A673 (cell line): Measurements from ENCODE around the gene GALNTL6. TPM values are rescaled to one million over a fixed set of nuclear protein-coding genes. Genes with fewer than 3 reads are reported as not detected.

Experiments
- BruUV-seq: library from RNA; stranded (reverse); fragments of 400-500 nt; replicated peaks from 2 replicates; lab custom pipeline; 2021; lab: Mats Ljungman, UMichigan
- CTCF ChIA-PET: fragments of 300-600 bp; sonication (Branson Sonifier 250); formaldehyde crosslinking; loops from one replicate; lab custom pipeline; 2022; ENCODE audit warnings: antibody characterized with exemption; lab: Charles Lee
- POLR2A ChIA-PET: fragments of 300-600 bp; sonication (Branson Sonifier 250); formaldehyde crosslinking; loops from one replicate; lab custom pipeline; 2022; ENCODE audit warnings: antibody characterized with exemption; ENCODE audit not compliant: low non-redundant PET; lab: Charles Lee
- DNase-seq: peaks from one replicate; pipeline ENCODE4 v3.0.0-alpha.2; 2015; ENCODE audit warnings: low spot score
- H3K27ac ChIP-seq: fragments of 200-600 bp; sonication (generic); 2 replicates; pipeline ENCODE4 v1.5.1; 2016; ENCODE audit warnings: mixed run types, low read depth, mild to moderate bottlenecking, mixed read lengths, antibody characterized with exemption, low read length; ENCODE audit not compliant: poor library complexity, severe bottlenecking
- H3K27me3 ChIP-seq: fragments of 200-600 bp; sonication (generic); replicated peaks from 2 replicates; pipeline ENCODE4 v1.6.1; 2017; ENCODE audit warnings: mixed run types, low read depth, mild to moderate bottlenecking, mixed read lengths, antibody characterized with exemption, low read length; ENCODE audit not compliant: insufficient read depth, poor library complexity
- H3K36me3 ChIP-seq: fragments of 200-600 bp; sonication (generic); 2 replicates; pipeline ENCODE4 v1.6.1; 2016; ENCODE audit warnings: mixed run types, mild to moderate bottlenecking, mixed read lengths, antibody characterized with exemption, low read length; ENCODE audit not compliant: insufficient read depth, poor library complexity, severe bottlenecking
- H3K4me1 ChIP-seq: fragments of 200-600 bp; sonication (generic); 2 replicates; pipeline ENCODE4 v1.6.1; 2017; ENCODE audit warnings: mixed run types, mild to moderate bottlenecking, mixed read lengths, antibody characterized with exemption, low read length; ENCODE audit not compliant: insufficient read depth, poor library complexity, severe bottlenecking
- H3K4me3 ChIP-seq: fragments of 200-600 bp; sonication (generic); 2 replicates; pipeline ENCODE4 v1.5.1; 2016; ENCODE audit warnings: low read depth, mixed run types, mild to moderate bottlenecking, mixed read lengths, low read length; ENCODE audit not compliant: poor library complexity, severe bottlenecking
- H3K9me3 ChIP-seq: fragments of 200-600 bp; sonication (generic); 2 replicates; pipeline ENCODE4 v1.6.1; 2016; ENCODE audit warnings: mixed run types, low read depth, mild to moderate bottlenecking, mixed read lengths, antibody characterized with exemption, low read length; ENCODE audit not compliant: poor library complexity, severe bottlenecking
- EZH2 ChIP-seq: fragments of 200-600 bp; sonication (generic); IDR thresholded peaks from 2 replicates; pipeline ENCODE4 v1.6.1; 2017; ENCODE audit warnings: borderline replicate concordance, low read depth, mild to moderate bottlenecking, mixed read lengths, antibody characterized with exemption, low read length; ENCODE audit not compliant: poor library complexity, severe bottlenecking
- intact Hi-C: fragments of 100-400 bp; cut with micrococcal nuclease; formaldehyde crosslinking; loops from one replicate; pipeline ENCODE4 v1.10.0; 2022; ENCODE audit not compliant: unreplicated experiment
- total RNA-seq: library from RNA; stranded (reverse); gene quantifications from 2 replicates; pipeline ENCODE4 v1.2.3, GENCODE V29; 2021
- TF ChIP-seq, protein P1 (sequence below): fragments of 300-800, 200-600 bp; sonication (generic); conservative IDR thresholded peaks from 2 replicates; pipeline ENCODE4 v1.5.1; 2017; ENCODE audit warnings: low read depth, mild to moderate bottlenecking, antibody characterized with exemption, low read length, moderate library complexity, mixed read lengths

Gene GALNTL6
- total RNA-seq, 1 experiment from 2014 or later = 0.30 TPM

- no peak overlapping the region for H3K27ac ChIP-seq
- POLR2A ChIA-PET = no interaction called here
- peaks cover 18% of the 10 kb centered on the region for H3K9me3 ChIP-seq
- no peak overlapping the region for H3K4me3 ChIP-seq
- H3K27me3 ChIP-seq = no peaks in the 10 kb centered on the region
- H3K4me1 ChIP-seq = no peaks in the 10 kb centered on the region
- intact Hi-C loops = no loop called here
- BruUV-seq = no TSS peak
- DNase-seq = no peak
- no peaks in the 10 kb centered on the region for H3K36me3 ChIP-seq
- TF ChIP-seq, protein P1, sequence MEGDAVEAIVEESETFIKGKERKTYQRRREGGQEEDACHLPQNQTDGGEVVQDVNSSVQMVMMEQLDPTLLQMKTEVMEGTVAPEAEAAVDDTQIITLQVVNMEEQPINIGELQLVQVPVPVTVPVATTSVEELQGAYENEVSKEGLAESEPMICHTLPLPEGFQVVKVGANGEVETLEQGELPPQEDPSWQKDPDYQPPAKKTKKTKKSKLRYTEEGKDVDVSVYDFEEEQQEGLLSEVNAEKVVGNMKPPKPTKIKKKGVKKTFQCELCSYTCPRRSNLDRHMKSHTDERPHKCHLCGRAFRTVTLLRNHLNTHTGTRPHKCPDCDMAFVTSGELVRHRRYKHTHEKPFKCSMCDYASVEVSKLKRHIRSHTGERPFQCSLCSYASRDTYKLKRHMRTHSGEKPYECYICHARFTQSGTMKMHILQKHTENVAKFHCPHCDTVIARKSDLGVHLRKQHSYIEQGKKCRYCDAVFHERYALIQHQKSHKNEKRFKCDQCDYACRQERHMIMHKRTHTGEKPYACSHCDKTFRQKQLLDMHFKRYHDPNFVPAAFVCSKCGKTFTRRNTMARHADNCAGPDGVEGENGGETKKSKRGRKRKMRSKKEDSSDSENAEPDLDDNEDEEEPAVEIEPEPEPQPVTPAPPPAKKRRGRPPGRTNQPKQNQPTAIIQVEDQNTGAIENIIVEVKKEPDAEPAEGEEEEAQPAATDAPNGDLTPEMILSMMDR = no peak
- TF ChIP-seq EZH2 = no peak
- CTCF ChIA-PET = no interaction called here
These were observed 892.8 kb downstream of the GALNTL6 start for GRCh38 chr4:172706000-172706399.

DNA sequence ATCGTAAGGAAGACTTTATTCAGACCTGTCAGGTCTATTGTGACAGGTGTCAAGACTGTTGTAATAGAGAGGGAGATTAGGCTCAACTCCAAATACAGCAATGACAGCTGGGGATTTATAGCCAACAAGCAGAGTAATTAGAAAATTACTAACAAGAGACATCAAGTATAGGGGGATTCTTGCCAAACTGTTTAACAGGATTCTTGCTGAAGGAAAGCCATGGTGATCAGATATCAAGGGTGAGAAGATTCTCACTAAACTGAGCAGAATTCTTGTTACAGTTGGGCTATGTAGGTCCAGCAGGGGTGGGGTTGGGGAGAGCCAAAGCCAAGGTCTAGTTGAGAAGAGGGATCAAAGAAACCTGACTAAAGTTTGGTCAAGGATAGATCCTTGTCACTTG, 894.4 kb downstream of the GALNTL6 start:
- POLR2A ChIA-PET = no interaction called here
- H3K4me1 ChIP-seq = no peaks in the 10 kb centered on the region
- CTCF ChIA-PET = no interaction called here
- intact Hi-C loops = no loop called here
- no peaks in the 10 kb centered on the region for H3K27me3 ChIP-seq
- no peak for TF ChIP-seq EZH2
- no peak overlapping the region for H3K4me3 ChIP-seq
- BruUV-seq = no TSS peak
- H3K27ac ChIP-seq = no peak overlapping the region
- no peaks in the 10 kb centered on the region for H3K36me3 ChIP-seq
- H3K9me3 ChIP-seq = peaks cover 18% of the 10 kb centered on the region
- no peak for DNase-seq

DNA sequence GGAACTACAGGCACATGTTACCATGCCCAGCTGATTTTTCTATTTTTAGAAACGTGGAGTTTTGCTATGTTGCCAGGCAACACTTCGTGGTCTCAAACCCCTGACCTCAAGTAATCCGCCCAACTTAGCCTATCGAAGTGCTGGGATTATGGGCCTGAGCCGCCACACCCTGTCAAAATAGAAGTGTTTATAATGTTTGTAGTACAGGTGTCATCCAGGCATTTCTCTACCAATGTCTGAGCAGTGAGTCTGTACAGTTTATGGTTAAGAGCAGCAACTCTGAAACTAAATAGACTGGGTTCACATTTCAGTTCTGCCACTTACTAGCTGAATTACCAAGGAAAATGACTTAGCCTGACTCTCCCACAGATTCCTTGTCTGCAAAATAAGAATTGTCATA, 895.0 kb downstream of the GALNTL6 start:
- POLR2A ChIA-PET = no interaction called here
- DNase-seq = no peak
- CTCF ChIA-PET = no interaction called here
- TF ChIP-seq EZH2 = no peak
- TF ChIP-seq, protein P1 = no peak
- Histone ChIP-seq H3K9me3 (peaks cover 18% of the 10 kb centered on the region), H3K36me3 (no peaks in the 10 kb centered on the region), H3K4me1 (no peaks in the 10 kb centered on the region), H3K27ac (no peak overlapping the region), H3K4me3 (no peak overlapping the region), H3K27me3 (no peaks in the 10 kb centered on the region)
- intact Hi-C loops = no loop called here
- BruUV-seq = no TSS peak

GRCh38 chr4:172709376-172709775, 896.2 kb downstream of the GALNTL6 start:
- ChIA-PET POLR2A (no interaction called here), CTCF (no interaction called here)
- Histone ChIP-seq H3K4me3 (no peak overlapping the region), H3K36me3 (no peaks in the 10 kb centered on the region), H3K27me3 (no peaks in the 10 kb centered on the region), H3K9me3 (peaks cover 18% of the 10 kb centered on the region), H3K27ac (no peak overlapping the region), H3K4me1 (no peaks in the 10 kb centered on the region)
- BruUV-seq = no TSS peak
- TF ChIP-seq EZH2 = no peak
- TF ChIP-seq, protein P1 = no peak
- intact Hi-C loops = no loop called here
- DNase-seq = no peak
